Thoracic aorta (tissue), 2 donors: Measurements from ENCODE around the gene SLC25A12. TPM values are rescaled to one million over a fixed set of nuclear protein-coding genes. Genes with fewer than 3 reads are reported as not detected.

Source experiments
- ATAC-seq: fragments of 150-250 bp; one replicate; pipeline ENCODE4 v1.8.0; 2017; ENCODE audit warnings: low read depth; ENCODE audit not compliant: insufficient number of reproducible peaks, low FRiP score
- DNase-seq: peaks from one replicate; pipeline ENCODE4 v3.0.0-alpha.2; 2020; ENCODE audit warnings: low spot score
- H3K27ac ChIP-seq, 2 donors: fragments of 200-600 bp; sonication (generic); 1 replicate in 1 of 2; 2 replicates in 1 of 2; pipeline ENCODE4 v1.5.1; 2016; ENCODE audit warnings: mild to moderate bottlenecking in 2 of 2, moderate library complexity in 2 of 2
- H3K27me3 ChIP-seq: fragments of 200-600 bp; sonication (generic); replicated peaks from 2 replicates; pipeline ENCODE4 v1.6.0; 2016; ENCODE audit warnings: mild to moderate bottlenecking; ENCODE audit not compliant: insufficient read depth
- H3K36me3 ChIP-seq: fragments of 200-600 bp; sonication (generic); one replicate; pipeline ENCODE4 v1.5.1; 2016
- H3K4me1 ChIP-seq, 2 donors: fragments of 200-600 bp; sonication (generic); 1 replicate in 1 of 2; 2 replicates in 1 of 2; pipeline versions ENCODE4 v1.5.1 to v1.6.0; 2016; ENCODE audit warnings: low read depth in 2 of 2, mild to moderate bottlenecking in 1 of 2; ENCODE audit not compliant: control insufficient read depth in 1 of 2
- H3K4me3 ChIP-seq: fragments of 200-600 bp; sonication (generic); 2 replicates; pipeline ENCODE4 v1.5.1; 2016; ENCODE audit warnings: mild to moderate bottlenecking
- H3K9me3 ChIP-seq: fragments of 200-600 bp; sonication (generic); 2 replicates; pipeline ENCODE4 v1.5.1; 2016
- CTCF ChIP-seq: fragments of 200-600 bp; sonication (generic); IDR thresholded peaks from one replicate; pipeline ENCODE4 v1.5.1; 2019; ENCODE audit warnings: antibody characterized with exemption
- total RNA-seq, 2 donors: library from RNA; depleted of rRNA; stranded (reverse); fragments of >200 nt; gene quantifications; one replicate each; pipeline versions ENCODE4 v1.1.0 to v1.2.3, GENCODE V29; 2016

The SLC25A12 gene
- total RNA-seq, 2 donors from 2014 or later, result 27.2 to 39.3 TPM

GRCh38 chr2:171754254-171754939, 139.6 kb downstream of the SLC25A12 start:
- Histone ChIP-seq H3K36me3 (peaks cover 12% of the 10 kb centered on the region), H3K4me3 (no peak overlapping the region), H3K27me3 (no peaks in the 10 kb centered on the region), H3K9me3 (no peaks in the 10 kb centered on the region), H3K27ac (no peak overlapping the region), H3K4me1 (no peaks in the 10 kb centered on the region)
- TF ChIP-seq CTCF, result no peak
- no peak for ATAC-seq
- no peak for DNase-seq

- ATAC-seq (no peak), DNase-seq (no peak)
- TF ChIP-seq CTCF, result no peak
- Histone ChIP-seq H3K36me3 (peaks cover 38% of the 10 kb centered on the region), H3K27me3 (no peaks in the 10 kb centered on the region), H3K27ac (no peak overlapping the region), H3K4me1 (no peaks in the 10 kb centered on the region), H3K9me3 (no peaks in the 10 kb centered on the region), H3K4me3 (no peak overlapping the region)
Observed at GRCh38 chr2:171747371-171747770, 146.7 kb downstream of the SLC25A12 start.

GRCh38 chr2:171745806-171746205, 148.2 kb downstream of the SLC25A12 start:
- Histone ChIP-seq H3K27me3 (no peaks in the 10 kb centered on the region), H3K36me3 (peaks cover 42% of the 10 kb centered on the region), H3K27ac (no peak overlapping the region), H3K4me1 (no peaks in the 10 kb centered on the region), H3K4me3 (no peak overlapping the region), H3K9me3 (no peaks in the 10 kb centered on the region)
- no peak for TF ChIP-seq CTCF
- ATAC-seq (no peak), DNase-seq (no peak)

GRCh38 chr2:171745141-171745540, 148.9 kb downstream of the SLC25A12 start:
- Histone ChIP-seq H3K36me3 (peaks cover 45% of the 10 kb centered on the region), H3K27me3 (no peaks in the 10 kb centered on the region), H3K27ac (no peak overlapping the region), H3K4me3 (no peak overlapping the region), H3K4me1 (no peaks in the 10 kb centered on the region), H3K9me3 (no peaks in the 10 kb centered on the region)
- DNase-seq (no peak), ATAC-seq (no peak)
- TF ChIP-seq CTCF, result no peak

GRCh38 chr2:171742760-171743159, 151.3 kb downstream of the SLC25A12 start:
- Histone ChIP-seq H3K9me3 (no peaks in the 10 kb centered on the region), H3K27ac (no peak overlapping the region), H3K36me3 (peaks cover 39% of the 10 kb centered on the region), H3K4me1 (no peaks in the 10 kb centered on the region), H3K27me3 (no peaks in the 10 kb centered on the region), H3K4me3 (no peak overlapping the region)
- ATAC-seq, result no peak
- no peak for TF ChIP-seq CTCF
- DNase-seq, result no peak
